Inflammatory macrophage treated with lipopolysaccharide for 1 hour (primary cell): ENCODE measurements around the gene VGLL1.

ENCODE experiments used
- DNase-seq, 2 donors: peaks; one replicate each; pipeline ENCODE4 v3.0.0-alpha.2; 2020 to 2022

The VGLL1 gene

GRCh38 chrX:136555694-136556093 is 23.7 kb downstream of the VGLL1 start:
- no peak for DNase-seq

- DNase-seq, result no peak
These were observed 40.0 kb downstream of the VGLL1 start for GRCh38 chrX:136572030-136572429.

- DNase-seq, result no peak
These were observed 42.5 kb downstream of the VGLL1 start for GRCh38 chrX:136574548-136574947.

- peak in 1 of 2 donors; percentile 10 for DNase-seq
These were observed 45.5 kb downstream of the VGLL1 start for GRCh38 chrX:136577552-136577951.

DNA sequence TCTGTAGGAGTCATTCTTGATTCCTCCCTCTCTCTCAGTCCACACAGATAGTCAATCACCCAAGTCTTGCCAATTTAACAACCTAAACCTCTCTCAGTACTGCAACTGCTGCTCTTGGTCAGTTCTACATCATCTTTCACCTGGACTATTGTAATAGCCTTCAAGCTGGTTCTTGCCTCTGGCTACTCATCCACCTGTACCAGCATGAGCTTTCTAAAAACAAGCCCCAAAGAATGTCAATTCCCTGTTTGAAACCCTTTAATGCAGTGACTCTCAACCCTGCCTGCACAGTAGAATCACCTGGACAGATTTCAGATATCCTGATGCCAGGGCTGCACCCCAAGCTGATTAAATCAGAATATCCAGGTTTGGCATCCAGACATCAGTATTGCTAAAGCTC is 48.3 kb downstream of the VGLL1 start:
- DNase-seq, result no peak

GRCh38 chrX:136582624-136583023 is 50.6 kb downstream of the VGLL1 start:
- DNase-seq, result no peak

- no peak for DNase-seq
These were observed 52.5 kb downstream of the VGLL1 start for GRCh38 chrX:136584545-136584944.

GRCh38 chrX:136585262-136585661 is 53.2 kb downstream of the VGLL1 start:
- no peak for DNase-seq

GRCh38 chrX:136585960-136586359 is 53.9 kb downstream of the VGLL1 start:
- no peak for DNase-seq

DNA sequence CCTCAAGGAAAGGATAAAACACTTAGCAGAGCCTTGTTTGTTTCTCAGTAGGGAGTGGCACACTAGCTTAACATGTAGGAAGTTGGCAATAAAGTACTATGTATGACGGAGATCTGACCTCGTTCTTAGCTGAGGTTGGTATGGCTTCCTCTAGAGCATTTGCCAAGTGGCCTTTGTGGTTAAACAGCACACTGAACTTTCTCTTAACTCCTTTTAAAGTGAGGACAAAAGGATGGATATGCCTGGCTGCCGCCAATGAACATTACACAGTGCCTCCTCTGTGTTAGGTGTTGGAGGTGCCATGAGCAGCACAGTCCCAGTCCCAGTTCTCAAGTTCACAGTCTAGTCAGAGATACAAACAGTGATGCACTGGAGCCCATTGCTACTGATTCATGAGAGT is 54.4 kb downstream of the VGLL1 start:
- DNase-seq, result no peak

- DNase-seq, result no peak
These were observed 55.5 kb downstream of the VGLL1 start for GRCh38 chrX:136587532-136587931.

- no peak for DNase-seq
These were observed 56.0 kb downstream of the VGLL1 start for GRCh38 chrX:136588036-136588435.

- DNase-seq, result no peak
These were observed 58.0 kb downstream of the VGLL1 start for GRCh38 chrX:136589966-136590365.

- DNase-seq, result no peak
These were observed 65.3 kb downstream of the VGLL1 start for GRCh38 chrX:136597356-136597755.

DNA sequence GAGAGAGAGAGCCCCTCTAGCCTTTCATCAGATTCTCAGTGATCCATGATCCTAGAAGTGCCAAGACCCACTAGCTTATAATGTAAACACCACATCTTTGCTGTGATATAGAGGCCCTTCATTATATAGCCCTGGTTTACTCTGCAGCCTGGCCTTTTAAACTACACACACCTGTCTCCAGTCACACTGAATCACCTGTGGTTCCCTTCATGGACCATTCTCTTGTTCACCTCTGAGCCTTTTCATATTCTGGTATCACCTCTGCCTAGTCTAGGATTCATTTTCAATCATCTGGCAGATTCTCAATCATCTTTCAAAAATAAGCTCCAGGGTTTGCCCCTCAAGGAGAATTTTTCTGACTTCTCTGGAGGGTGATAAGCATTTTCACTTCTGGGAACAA is 65.9 kb downstream of the VGLL1 start:
- DNase-seq, result no peak

DNA sequence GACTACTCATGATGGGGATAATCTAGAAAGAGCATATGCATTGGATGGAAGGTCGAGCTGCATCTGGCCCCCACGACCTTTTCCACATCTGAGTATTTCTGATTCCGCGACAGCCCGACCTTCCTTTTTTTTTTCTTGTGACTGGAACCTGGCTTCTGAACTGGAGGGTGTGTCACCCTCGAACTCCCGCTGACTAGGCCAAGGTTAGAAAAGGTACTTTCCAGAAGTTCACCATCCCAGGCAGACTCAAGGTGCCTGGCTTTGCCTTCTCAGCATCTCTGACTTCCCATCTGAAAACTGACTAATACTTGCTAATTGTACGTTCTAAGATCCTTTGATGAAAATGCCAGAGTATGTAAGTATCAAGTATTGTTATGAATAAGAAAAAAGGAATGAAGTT is 66.6 kb downstream of the VGLL1 start:
- DNase-seq, result no peak

- no peak for DNase-seq
These were observed 68.0 kb downstream of the VGLL1 start for GRCh38 chrX:136600059-136600458.
